ENCODE data around the gene SLC26A3.
"Not testable (repeated sequence)": the region's sequence is repeated elsewhere in the genome, so short reads cannot be mapped to it uniquely, and the experiment has no call there.

The SLC26A3 gene

GRCh38 chr7:107803009-107803610 is at the start of gene SLC26A3:
TSS of gene SLC26A3 (minus strand) at chr7:107803223. CDS start at chr7:107794509, 8,714 bp downstream.
- no peak for DNase-seq (ENCODE audit: low read depth in 2 of 2)

- DNase-seq (ENCODE audit: low read depth in 2 of 2), result no peak
These were observed 47.6 kb upstream of the SLC26A3 start for GRCh38 chr7:107850643-107851042.

GRCh38 chr7:107850216-107850615 is 47.2 kb upstream of the SLC26A3 start:
- no peak for DNase-seq (ENCODE audit: low read depth in 2 of 2)

- DNase-seq (ENCODE audit: low read depth in 2 of 2), result not testable (repeated sequence)
These were observed 45.2 kb upstream of the SLC26A3 start for GRCh38 chr7:107848211-107848610.

GRCh38 chr7:107847836-107848175 is 44.8 kb upstream of the SLC26A3 start:
- DNase-seq (ENCODE audit: low read depth in 2 of 2), result not testable (repeated sequence)

- no peak for DNase-seq (ENCODE audit: low read depth in 2 of 2)
These were observed 44.3 kb upstream of the SLC26A3 start for GRCh38 chr7:107847168-107847835.

- no peak for DNase-seq (ENCODE audit: low read depth in 2 of 2)
These were observed 43.3 kb upstream of the SLC26A3 start for GRCh38 chr7:107846324-107846723.

GRCh38 chr7:107843184-107843583 is 40.2 kb upstream of the SLC26A3 start:
- no peak for DNase-seq (ENCODE audit: low read depth in 2 of 2)

GRCh38 chr7:107842213-107842612 is 39.2 kb upstream of the SLC26A3 start:
- DNase-seq (ENCODE audit: low read depth in 2 of 2), result no peak

GRCh38 chr7:107838816-107839565 is 36.0 kb upstream of the SLC26A3 start:
- DNase-seq (ENCODE audit: low read depth in 2 of 2), result no peak

GRCh38 chr7:107838024-107838601 is 35.1 kb upstream of the SLC26A3 start:
- no peak for DNase-seq (ENCODE audit: low read depth in 2 of 2)

- no peak for DNase-seq (ENCODE audit: low read depth in 2 of 2)
These were observed 34.1 kb upstream of the SLC26A3 start for GRCh38 chr7:107837145-107837512.

- DNase-seq (ENCODE audit: low read depth in 2 of 2), result no peak
These were observed 33.5 kb upstream of the SLC26A3 start for GRCh38 chr7:107836237-107837144.

- no peak for DNase-seq (ENCODE audit: low read depth in 2 of 2)
These were observed 31.4 kb upstream of the SLC26A3 start for GRCh38 chr7:107834401-107834800.

- no peak for DNase-seq (ENCODE audit: low read depth in 2 of 2)
These were observed 30.7 kb upstream of the SLC26A3 start for GRCh38 chr7:107833684-107834106.

GRCh38 chr7:107830420-107830819 is 27.4 kb upstream of the SLC26A3 start:
- no peak for DNase-seq (ENCODE audit: low read depth in 2 of 2)

GRCh38 chr7:107828540-107828939 is 25.5 kb upstream of the SLC26A3 start:
- DNase-seq (ENCODE audit: low read depth in 2 of 2), result no peak

GRCh38 chr7:107827501-107827900 is 24.5 kb upstream of the SLC26A3 start:
- DNase-seq (ENCODE audit: low read depth in 2 of 2), result no peak

- no peak for DNase-seq (ENCODE audit: low read depth in 2 of 2)
These were observed 23.4 kb upstream of the SLC26A3 start for GRCh38 chr7:107826451-107826850.

GRCh38 chr7:107824858-107825257 is 21.8 kb upstream of the SLC26A3 start:
- no peak for DNase-seq (ENCODE audit: low read depth in 2 of 2)

GRCh38 chr7:107818622-107819021 is 15.6 kb upstream of the SLC26A3 start:
- no peak for DNase-seq (ENCODE audit: low read depth in 2 of 2)
